HG03575 (cell line): ENCODE measurements around the gene DNASE2B.

Experiments
- ATAC-seq: cut with Tn5 transposase; IDR thresholded peaks from one replicate; pipeline ENCODE4 v1.9.1; 2021; ENCODE audit not compliant: unreplicated experiment, insufficient number of reproducible peaks, low FRiP score; ENCODE audit errors: extremely low read depth

The DNASE2B gene

GRCh38 chr1:84407524-84407923 lies 9.2 kb downstream of the DNASE2B start:
- no peak for ATAC-seq

DNA sequence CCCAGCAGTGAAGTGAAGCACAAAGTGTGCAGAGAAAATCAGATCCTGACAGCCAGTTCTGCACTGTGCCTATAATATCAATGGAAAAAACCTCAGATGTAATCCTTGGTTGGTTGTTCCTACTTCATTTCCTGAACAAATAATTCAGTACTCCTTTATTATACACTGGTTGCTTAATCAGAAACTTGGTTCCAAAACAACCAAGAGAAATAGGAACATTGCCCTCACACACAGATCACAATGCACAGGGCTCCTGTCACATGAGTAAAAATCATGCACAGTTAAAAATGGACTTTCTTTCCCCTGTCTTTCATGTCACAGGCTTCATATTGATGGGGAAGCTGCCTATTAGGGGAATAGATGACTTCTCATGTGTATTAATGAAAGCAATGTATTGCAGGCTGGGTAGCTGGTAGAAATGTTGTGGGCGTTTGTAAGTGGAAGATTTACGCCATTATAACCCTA lies 9.7 kb downstream of the DNASE2B start:
- no peak for ATAC-seq

DNA sequence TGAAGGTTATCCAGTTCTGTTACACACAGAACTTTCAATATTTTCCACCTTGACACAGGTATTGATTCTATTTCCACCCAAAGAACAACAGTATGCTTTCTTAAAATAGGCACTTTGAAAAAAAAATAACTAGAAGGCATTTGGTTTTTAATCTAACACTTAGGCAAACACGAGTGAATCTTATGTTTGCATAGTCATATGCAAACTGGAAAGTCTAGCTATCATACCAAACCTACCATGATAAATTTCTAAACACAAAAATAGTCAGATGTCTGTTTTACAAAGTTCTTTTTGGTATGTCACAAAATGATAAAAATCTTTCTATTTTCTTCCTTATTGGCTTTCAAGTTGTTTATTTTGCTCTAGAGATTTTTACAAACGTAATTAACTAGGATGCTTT lies 11.6 kb downstream of the DNASE2B start:
- ATAC-seq = no peak

DNA sequence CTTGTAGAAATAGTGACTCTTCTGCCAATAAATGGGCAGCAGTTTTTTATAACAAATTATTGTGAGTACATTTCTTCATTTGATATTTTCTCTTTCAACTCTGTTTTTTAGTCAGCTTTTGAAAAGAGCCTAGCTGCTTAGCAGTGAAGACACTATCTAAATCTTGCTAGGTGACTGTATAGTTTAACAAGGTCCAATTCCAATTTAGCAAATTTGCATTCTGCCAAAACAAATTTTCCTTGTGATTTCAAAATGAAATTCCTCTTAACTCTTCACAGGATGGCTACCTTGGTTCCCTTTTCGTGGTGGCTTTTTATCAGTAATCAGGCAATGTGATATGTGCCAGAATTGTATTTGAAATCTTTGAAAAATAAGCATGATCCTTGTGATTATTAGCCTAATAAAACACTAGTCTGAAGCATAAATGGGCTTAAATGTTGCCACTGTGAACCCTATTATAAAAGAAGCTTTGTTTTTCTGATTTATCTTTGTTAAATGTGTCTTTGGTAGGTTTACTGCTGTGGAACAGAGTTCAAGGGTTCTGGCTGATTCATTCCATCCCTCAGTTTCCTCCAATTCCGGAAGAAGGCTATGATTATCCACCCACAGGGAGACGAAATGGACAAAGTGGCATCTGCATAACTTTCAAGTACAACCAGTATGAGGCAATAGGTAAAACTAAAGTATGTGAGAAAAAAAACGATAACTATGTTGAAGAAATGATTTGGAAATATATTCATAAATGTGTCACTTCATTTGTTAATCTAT lies 12.2 kb downstream of the DNASE2B start:
- no peak for ATAC-seq

DNA sequence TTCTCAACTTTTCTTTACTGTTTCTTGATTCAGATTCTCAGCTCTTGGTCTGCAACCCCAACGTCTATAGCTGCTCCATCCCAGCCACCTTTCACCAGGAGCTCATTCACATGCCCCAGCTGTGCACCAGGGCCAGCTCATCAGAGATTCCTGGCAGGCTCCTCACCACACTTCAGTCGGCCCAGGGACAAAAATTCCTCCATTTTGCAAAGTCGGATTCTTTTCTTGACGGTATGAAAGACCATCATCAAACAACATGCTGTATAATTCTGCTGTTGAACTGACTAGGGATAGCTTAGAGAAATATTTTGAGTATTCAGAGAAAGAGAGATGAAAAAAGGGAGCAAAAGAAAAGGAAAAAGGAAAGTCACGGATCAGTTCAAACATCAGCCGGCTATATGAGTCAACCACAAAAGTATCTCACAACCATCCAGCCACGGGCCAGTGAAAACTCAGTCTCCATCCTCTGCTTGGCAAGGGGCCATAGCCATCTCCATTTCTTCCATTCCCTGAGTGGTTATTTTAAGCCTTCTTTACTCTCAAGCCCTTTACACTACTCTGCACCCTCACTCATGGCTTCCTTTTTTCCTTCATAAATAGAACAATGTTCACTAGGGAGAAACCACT lies 14.1 kb downstream of the DNASE2B start:
- no peak for ATAC-seq

DNA sequence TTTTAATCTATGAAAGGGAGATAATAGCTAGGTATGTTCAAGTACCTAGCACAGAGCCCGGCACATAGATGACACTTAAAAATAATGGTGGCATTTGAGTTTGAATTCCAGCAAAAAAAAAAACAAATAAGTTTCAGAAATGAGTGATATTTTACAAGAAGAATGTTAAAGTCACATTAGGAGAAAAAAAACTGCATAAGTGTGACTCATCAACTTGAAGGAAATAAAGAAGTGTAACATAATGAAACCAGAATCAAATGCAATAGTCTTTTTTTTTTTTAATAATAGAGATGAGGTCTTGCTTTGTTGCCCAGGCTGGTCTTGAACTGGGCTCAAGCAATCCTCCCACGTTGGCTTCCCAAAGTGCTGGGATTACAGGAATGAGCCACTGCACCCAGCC lies 17.1 kb downstream of the DNASE2B start:
- no peak for ATAC-seq

DNA sequence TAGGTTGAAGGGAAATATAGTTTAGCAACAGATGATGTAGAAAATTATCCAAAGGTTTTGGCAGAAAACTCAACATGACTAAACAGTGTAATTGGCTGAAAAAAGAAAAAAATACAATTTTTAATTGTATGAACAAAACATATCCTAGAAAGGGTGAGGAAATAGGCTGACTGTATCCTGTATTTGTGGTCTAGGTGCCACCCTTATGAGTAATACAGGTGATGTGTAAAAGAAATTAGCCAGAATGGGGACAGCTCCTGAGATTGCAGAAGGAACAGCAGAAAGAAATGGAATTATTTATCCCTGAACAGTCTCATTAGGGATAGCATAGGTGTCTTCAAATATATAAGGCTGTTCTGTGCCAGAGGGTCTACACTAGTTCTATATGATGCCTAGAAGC lies 24.6 kb downstream of the DNASE2B start:
- no peak for ATAC-seq

DNA sequence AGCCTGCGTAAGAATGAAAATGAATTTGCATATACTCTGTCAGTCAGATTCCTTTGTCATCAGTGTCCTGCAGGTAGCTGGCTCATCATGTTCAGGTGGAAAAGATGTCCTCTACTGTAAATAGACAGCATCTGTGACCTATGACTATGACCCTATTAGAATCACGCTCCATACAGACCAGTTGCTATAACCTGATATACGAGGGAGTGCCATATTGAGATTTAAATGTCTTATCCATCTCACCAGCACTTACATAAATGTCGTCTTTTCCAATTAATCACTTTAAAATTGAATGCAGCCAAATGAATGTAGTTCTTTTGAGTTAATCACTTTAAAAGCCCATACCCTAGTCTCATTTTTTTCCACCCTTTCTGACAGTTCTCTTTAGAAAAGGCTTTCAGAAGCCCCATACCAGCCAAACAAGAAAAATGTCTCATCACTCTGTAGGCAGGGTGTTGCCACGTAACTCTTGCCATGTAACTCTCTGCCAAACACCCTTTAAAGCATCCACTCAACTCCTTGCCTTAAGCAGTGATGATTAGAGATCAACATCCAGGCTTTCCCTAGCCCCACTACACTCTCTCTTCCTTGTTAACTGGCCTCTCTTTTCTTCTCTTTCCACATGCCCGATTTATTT lies 26.3 kb downstream of the DNASE2B start:
- no peak for ATAC-seq

DNA sequence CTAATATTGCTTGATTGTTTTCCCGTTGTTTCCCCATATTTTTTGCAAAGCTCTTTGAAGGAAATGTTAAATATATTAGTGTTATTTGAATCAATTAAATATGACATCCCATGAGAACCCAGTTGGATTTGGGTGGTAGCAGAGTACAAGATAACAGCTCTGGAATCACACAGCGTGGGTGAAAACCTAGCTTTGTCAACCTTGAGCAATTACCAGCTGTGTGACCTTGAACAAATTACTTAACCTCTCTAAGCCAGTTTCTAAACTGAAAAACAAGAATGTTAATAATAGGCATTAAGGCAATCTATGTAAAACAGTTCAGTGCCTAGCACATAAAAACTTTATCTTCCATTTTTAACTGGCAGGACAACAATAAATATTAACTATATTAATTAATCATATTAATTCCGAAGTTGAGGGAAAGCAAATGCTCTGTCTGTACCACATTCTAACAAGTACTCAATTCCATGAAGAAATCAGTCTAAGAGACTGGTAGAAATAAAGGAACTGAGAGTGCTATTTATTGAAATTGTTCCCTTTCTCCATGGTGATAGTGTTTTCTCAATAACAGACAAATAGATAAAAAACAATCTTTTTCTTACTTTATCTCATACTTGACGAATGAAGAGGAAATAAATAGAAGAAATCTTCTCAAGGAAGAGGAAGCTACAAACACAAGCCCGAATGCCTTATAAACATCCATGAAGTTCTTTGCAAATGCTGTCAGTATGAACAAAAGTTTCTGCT lies 27.0 kb downstream of the DNASE2B start:
- no peak for ATAC-seq

- ATAC-seq = no peak
Measured at GRCh38 chr1:84426376-84426775, 28.1 kb downstream of the DNASE2B start.

GRCh38 chr1:84427250-84428188 lies 29.2 kb downstream of the DNASE2B start:
- no peak for ATAC-seq

GRCh38 chr1:84428235-84428634 lies 30.0 kb downstream of the DNASE2B start:
- ATAC-seq = no peak

DNA sequence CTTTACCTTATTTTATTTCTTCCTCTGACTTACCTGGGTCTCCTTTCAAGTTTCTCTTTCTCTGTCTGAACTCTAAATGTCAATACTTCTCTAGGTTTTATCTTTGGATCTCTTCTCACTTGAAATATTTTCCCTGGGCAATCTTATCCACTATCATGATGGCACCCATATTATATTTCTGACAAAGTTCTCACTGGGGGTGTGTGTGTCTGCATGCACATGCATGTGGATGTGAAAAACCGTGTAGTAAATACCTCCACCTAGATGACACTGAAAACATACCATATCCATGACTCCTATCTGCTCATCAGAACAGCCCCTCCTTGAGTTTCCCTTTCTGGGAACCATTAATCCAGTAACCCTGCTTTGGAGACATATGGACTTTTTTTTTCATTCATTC lies 30.9 kb downstream of the DNASE2B start:
- ATAC-seq = no peak

DNA sequence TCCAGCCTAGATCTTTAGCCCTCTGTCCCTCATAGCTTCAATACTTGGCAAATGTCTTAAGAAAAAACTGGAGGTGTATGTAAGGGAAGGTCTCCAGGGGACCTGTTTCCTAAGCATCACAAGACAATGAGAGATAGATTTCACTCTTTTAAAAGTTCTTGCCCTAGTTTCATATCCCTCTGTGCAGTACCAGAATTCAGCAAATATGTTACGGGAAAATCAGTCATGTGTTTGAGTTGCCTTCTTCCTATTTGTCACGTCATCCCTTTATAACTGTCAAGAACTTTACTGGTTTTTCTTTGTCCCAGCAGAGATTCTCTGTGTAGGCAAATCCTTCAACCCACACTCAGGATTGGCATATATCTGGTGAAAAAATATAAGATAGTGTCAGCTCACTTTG lies 32.3 kb downstream of the DNASE2B start:
- ATAC-seq = no peak

DNA sequence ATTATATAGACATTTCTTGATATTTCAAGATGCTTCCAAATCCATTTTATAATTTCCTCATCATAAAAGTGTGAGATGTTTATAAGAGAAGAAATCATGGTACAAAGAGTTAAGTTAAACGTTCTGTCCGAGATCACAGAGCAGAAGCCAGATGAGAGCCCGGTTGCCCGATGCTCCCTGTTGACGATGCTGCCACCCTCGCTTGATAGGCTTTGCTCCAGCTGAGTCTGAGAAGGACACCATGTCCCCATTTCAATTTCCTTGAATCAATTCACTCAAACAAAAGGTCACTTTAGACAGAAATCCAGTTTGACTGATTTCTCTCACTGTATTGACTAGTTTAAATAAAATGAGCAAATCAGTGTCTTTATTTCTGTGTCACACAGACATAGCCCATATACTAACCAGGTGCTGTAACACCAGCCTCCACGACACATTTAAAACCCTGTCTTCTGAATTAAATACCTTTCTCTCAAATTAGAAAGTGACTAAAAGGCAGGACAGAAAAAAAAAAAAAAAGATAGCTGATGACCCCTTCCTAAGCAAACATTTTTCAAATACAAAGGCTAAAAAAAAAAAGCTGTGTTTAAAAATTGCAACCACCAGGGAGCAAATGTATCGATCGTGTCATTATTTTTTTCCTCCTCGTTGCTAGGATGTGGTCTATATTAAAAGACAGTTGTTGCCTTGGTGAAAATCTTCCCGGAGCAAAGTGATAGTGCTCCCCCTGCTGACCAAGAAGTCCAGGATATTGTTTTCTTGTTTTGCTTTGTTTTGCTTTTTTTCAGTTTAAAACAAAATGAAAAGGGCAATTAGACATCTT lies 35.2 kb downstream of the DNASE2B start:
- ATAC-seq = no peak

GRCh38 chr1:84434081-84434769 lies 35.9 kb downstream of the DNASE2B start:
- no peak for ATAC-seq

GRCh38 chr1:84434801-84435549 lies 36.7 kb downstream of the DNASE2B start:
- no peak for ATAC-seq
